Ecto neural progenitor cell (in vitro differentiated cells): ENCODE data around the gene TACR1.
"Not testable (repeated sequence)": the region's sequence is repeated elsewhere in the genome, so short reads cannot be mapped to it uniquely, and the experiment has no call there.

Source experiments
- DNase-seq: peaks from one replicate; pipeline ENCODE4 v3.0.0-alpha.2; 2018; ENCODE audit warnings: low spot score

TACR1 gene

GRCh38 chr2:75199428-75200011, at the start of gene TACR1:
Gene TACR1, minus strand, starts transcription at chr2:75199520. Its CDS starts 586 bp downstream, at chr2:75198934.
- peak; percentile 78 for DNase-seq

GRCh38 chr2:75248581-75248980, 49.3 kb upstream of the TACR1 start:
- not testable (repeated sequence) for DNase-seq

GRCh38 chr2:75246441-75247167, 47.3 kb upstream of the TACR1 start:
- no peak for DNase-seq

- no peak for DNase-seq
These were observed 43.9 kb upstream of the TACR1 start for GRCh38 chr2:75243219-75243618.

- no peak for DNase-seq
These were observed 42.4 kb upstream of the TACR1 start for GRCh38 chr2:75241696-75242095.

GRCh38 chr2:75238670-75239330, 39.5 kb upstream of the TACR1 start:
- DNase-seq = no peak

- DNase-seq = no peak
These were observed 38.0 kb upstream of the TACR1 start for GRCh38 chr2:75237296-75237695.

- DNase-seq = no peak
These were observed 34.6 kb upstream of the TACR1 start for GRCh38 chr2:75233965-75234364.

- DNase-seq = no peak
These were observed 27.3 kb upstream of the TACR1 start for GRCh38 chr2:75226617-75227016.

GRCh38 chr2:75226099-75226498, 26.8 kb upstream of the TACR1 start:
- no peak for DNase-seq

- DNase-seq = no peak
These were observed 25.3 kb upstream of the TACR1 start for GRCh38 chr2:75224636-75225094.

GRCh38 chr2:75222527-75222926, 23.2 kb upstream of the TACR1 start:
- no peak for DNase-seq

GRCh38 chr2:75221862-75222261, 22.5 kb upstream of the TACR1 start:
- DNase-seq = no peak

GRCh38 chr2:75219213-75219612, 19.9 kb upstream of the TACR1 start:
- DNase-seq = not testable (repeated sequence)

- no peak for DNase-seq
These were observed 12.0 kb upstream of the TACR1 start for GRCh38 chr2:75211266-75211770.

GRCh38 chr2:75210409-75210808, 11.1 kb upstream of the TACR1 start:
- no peak for DNase-seq

- DNase-seq = no peak
These were observed 9.4 kb upstream of the TACR1 start for GRCh38 chr2:75208738-75209137.

- no peak for DNase-seq
These were observed 5.5 kb upstream of the TACR1 start for GRCh38 chr2:75204833-75205232.

- DNase-seq = no peak
These were observed 3.0 kb upstream of the TACR1 start for GRCh38 chr2:75202359-75202758.

GRCh38 chr2:75200140-75201096, 1.1 kb upstream of the TACR1 start:
- peak; percentile 67 for DNase-seq

GRCh38 chr2:75195076-75195691, 4.1 kb downstream of the TACR1 start:
- DNase-seq = no peak
